ENCODE results near the gene PLTP.

PLTP gene

GRCh38 chr20:45893831-45894230, 18.1 kb downstream of the PLTP start:
- TF ChIP-seq CTCF (IDR thresholded peaks at IDR 0.05): no peak

- TF ChIP-seq CTCF (IDR thresholded peaks at IDR 0.05): no peak
Measured at GRCh38 chr20:45892828-45893500, 19.0 kb downstream of the PLTP start.

GRCh38 chr20:45892049-45892825, 19.7 kb downstream of the PLTP start:
- no peak for TF ChIP-seq CTCF (IDR thresholded peaks at IDR 0.05)

- no peak for TF ChIP-seq CTCF (IDR thresholded peaks at IDR 0.05)
Measured at GRCh38 chr20:45890985-45891983, 20.7 kb downstream of the PLTP start, which contains the start of the genes CTSA and NEURL2. Gene CTSA (plus strand): TSS chr20:45891335. CDS start chr20:45891569, 234 bp downstream. Gene NEURL2 (minus strand): TSS chr20:45891208. CDS start chr20:45890991, 217 bp downstream.

- no peak for TF ChIP-seq CTCF (IDR thresholded peaks at IDR 0.05)
Measured at GRCh38 chr20:45890077-45890984, 21.6 kb downstream of the PLTP start.

- no peak for TF ChIP-seq CTCF (IDR thresholded peaks at IDR 0.05)
Measured at GRCh38 chr20:45888681-45889080, 23.3 kb downstream of the PLTP start.

Data from LNCAP (cell line).